ENCODE data around the gene ANKH. TPM values are rescaled to one million over a fixed set of nuclear protein-coding genes. Genes with fewer than 3 reads are reported as not detected.

ANKH gene
- total and polyA plus RNA-seq, 4 donors: 9.3 to 57.1 (median 37.4) TPM

GRCh38 chr5:14794583-14795230 lies 76.9 kb downstream of the ANKH start:
- 80% methylated on average over 4 of the region's 4 CpGs for WGBS
- DNase-seq (ENCODE audit: low spot score): no peak
- no peak overlapping the region for H3K4me3 ChIP-seq (ENCODE audit: low read depth in 1 of 3, low read length in 3 of 3)
- no peak overlapping the region for H3K9ac ChIP-seq (ENCODE audit: low read depth in 1 of 2, low read length in 2 of 2)
- no peaks in the 10 kb centered on the region for H3K27me3 ChIP-seq (ENCODE audit: control insufficient read depth in 4 of 4, insufficient read depth in 4 of 4, low read length in 3 of 4)
- TF ChIP-seq HNF4G (IDR thresholded peaks at IDR 0.05) (no peak), EGR1 (IDR thresholded peaks at IDR 0.05; ENCODE audit: low read depth in 2 of 2) (no peak), RAD21 (IDR thresholded peaks at IDR 0.05) (no peak), SP1 (IDR thresholded peaks at IDR 0.05) (no peak), GABPA (IDR thresholded peaks at IDR 0.05 in 1 of 2, conservative IDR thresholded peaks at IDR 0.05 in 1 of 2) (no peak), NR2F2 (IDR thresholded peaks at IDR 0.05) (no peak), FOXA1 (IDR thresholded peaks at IDR 0.05) (no peak), JUND (IDR thresholded peaks at IDR 0.05) (no peak), RXRA (IDR thresholded peaks at IDR 0.05) (no peak), FOXA2 (IDR thresholded peaks at IDR 0.05) (no peak), YY1 (IDR thresholded peaks at IDR 0.05) (no peak), TAF1 (conservative IDR thresholded peaks at IDR 0.05) (no peak), HNF4A (conservative IDR thresholded peaks at IDR 0.05) (no peak)
- TF ChIP-seq, protein P1, sequence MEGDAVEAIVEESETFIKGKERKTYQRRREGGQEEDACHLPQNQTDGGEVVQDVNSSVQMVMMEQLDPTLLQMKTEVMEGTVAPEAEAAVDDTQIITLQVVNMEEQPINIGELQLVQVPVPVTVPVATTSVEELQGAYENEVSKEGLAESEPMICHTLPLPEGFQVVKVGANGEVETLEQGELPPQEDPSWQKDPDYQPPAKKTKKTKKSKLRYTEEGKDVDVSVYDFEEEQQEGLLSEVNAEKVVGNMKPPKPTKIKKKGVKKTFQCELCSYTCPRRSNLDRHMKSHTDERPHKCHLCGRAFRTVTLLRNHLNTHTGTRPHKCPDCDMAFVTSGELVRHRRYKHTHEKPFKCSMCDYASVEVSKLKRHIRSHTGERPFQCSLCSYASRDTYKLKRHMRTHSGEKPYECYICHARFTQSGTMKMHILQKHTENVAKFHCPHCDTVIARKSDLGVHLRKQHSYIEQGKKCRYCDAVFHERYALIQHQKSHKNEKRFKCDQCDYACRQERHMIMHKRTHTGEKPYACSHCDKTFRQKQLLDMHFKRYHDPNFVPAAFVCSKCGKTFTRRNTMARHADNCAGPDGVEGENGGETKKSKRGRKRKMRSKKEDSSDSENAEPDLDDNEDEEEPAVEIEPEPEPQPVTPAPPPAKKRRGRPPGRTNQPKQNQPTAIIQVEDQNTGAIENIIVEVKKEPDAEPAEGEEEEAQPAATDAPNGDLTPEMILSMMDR (IDR thresholded peaks at IDR 0.05; ENCODE audit: low read depth, low read length, missing input control): no peak
- TF ChIP-seq, protein P2, sequence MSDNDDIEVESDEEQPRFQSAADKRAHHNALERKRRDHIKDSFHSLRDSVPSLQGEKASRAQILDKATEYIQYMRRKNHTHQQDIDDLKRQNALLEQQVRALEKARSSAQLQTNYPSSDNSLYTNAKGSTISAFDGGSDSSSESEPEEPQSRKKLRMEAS (IDR thresholded peaks at IDR 0.05): no peak
- TF ChIP-seq, protein P3, sequence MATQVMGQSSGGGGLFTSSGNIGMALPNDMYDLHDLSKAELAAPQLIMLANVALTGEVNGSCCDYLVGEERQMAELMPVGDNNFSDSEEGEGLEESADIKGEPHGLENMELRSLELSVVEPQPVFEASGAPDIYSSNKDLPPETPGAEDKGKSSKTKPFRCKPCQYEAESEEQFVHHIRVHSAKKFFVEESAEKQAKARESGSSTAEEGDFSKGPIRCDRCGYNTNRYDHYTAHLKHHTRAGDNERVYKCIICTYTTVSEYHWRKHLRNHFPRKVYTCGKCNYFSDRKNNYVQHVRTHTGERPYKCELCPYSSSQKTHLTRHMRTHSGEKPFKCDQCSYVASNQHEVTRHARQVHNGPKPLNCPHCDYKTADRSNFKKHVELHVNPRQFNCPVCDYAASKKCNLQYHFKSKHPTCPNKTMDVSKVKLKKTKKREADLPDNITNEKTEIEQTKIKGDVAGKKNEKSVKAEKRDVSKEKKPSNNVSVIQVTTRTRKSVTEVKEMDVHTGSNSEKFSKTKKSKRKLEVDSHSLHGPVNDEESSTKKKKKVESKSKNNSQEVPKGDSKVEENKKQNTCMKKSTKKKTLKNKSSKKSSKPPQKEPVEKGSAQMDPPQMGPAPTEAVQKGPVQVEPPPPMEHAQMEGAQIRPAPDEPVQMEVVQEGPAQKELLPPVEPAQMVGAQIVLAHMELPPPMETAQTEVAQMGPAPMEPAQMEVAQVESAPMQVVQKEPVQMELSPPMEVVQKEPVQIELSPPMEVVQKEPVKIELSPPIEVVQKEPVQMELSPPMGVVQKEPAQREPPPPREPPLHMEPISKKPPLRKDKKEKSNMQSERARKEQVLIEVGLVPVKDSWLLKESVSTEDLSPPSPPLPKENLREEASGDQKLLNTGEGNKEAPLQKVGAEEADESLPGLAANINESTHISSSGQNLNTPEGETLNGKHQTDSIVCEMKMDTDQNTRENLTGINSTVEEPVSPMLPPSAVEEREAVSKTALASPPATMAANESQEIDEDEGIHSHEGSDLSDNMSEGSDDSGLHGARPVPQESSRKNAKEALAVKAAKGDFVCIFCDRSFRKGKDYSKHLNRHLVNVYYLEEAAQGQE (IDR thresholded peaks at IDR 0.05): no peak
- TF ChIP-seq, protein P4, sequence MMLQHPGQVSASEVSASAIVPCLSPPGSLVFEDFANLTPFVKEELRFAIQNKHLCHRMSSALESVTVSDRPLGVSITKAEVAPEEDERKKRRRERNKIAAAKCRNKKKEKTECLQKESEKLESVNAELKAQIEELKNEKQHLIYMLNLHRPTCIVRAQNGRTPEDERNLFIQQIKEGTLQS (IDR thresholded peaks at IDR 0.05): no peak
- peaks cover 0 to 2% (median 0%) of the 10 kb centered on the region in 4 donors for H3K36me3 ChIP-seq (ENCODE audit: control insufficient read depth in 4 of 4, insufficient read depth in 3 of 4, low read depth in 1 of 4, low read length in 3 of 4)
- no peak overlapping the region for H3K27ac ChIP-seq (ENCODE audit: low read depth in 1 of 2, low read length in 2 of 2)
- H3K4me1 ChIP-seq (ENCODE audit: control insufficient read depth in 4 of 4, insufficient read depth in 4 of 4, low read length in 3 of 4): no peaks in the 10 kb centered on the region
- no peaks in the 10 kb centered on the region for H3K9me3 ChIP-seq (ENCODE audit: control insufficient read depth in 4 of 4, low read length in 3 of 4)

GRCh38 chr5:14793851-14794250 lies 77.7 kb downstream of the ANKH start:
- H3K4me3 ChIP-seq (ENCODE audit: low read depth in 1 of 3, low read length in 3 of 3): no peak overlapping the region
- no peak overlapping the region for H3K27ac ChIP-seq (ENCODE audit: low read depth in 1 of 2, low read length in 2 of 2)
- no peaks in the 10 kb centered on the region for H3K9me3 ChIP-seq (ENCODE audit: control insufficient read depth in 4 of 4, low read length in 3 of 4)
- no peaks in the 10 kb centered on the region for H3K27me3 ChIP-seq (ENCODE audit: control insufficient read depth in 4 of 4, insufficient read depth in 4 of 4, low read length in 3 of 4)
- no peak for DNase-seq (ENCODE audit: low spot score)
- no peak overlapping the region for H3K9ac ChIP-seq (ENCODE audit: low read depth in 1 of 2, low read length in 2 of 2)
- WGBS: 96% methylated on average over 5 of the region's 5 CpGs
- TF ChIP-seq, protein P2 (IDR thresholded peaks at IDR 0.05): no peak
- TF ChIP-seq EGR1 (IDR thresholded peaks at IDR 0.05; ENCODE audit: low read depth in 2 of 2) (no peak), TAF1 (conservative IDR thresholded peaks at IDR 0.05) (no peak), JUND (IDR thresholded peaks at IDR 0.05) (no peak), SP1 (IDR thresholded peaks at IDR 0.05) (no peak), ZBTB33 (IDR thresholded peaks at IDR 0.05) (no peak), HNF4A (conservative IDR thresholded peaks at IDR 0.05) (no peak)
- TF ChIP-seq, protein P4 (IDR thresholded peaks at IDR 0.05): no peak
- peaks cover 0 to 2% (median 0%) of the 10 kb centered on the region in 4 donors for H3K36me3 ChIP-seq (ENCODE audit: control insufficient read depth in 4 of 4, insufficient read depth in 3 of 4, low read depth in 1 of 4, low read length in 3 of 4)
- H3K4me1 ChIP-seq (ENCODE audit: control insufficient read depth in 4 of 4, insufficient read depth in 4 of 4, low read length in 3 of 4): no peaks in the 10 kb centered on the region
